Heart right ventricle (tissue), 16 donors: ENCODE measurements around the gene TMEM165. TPM values are rescaled to one million over a fixed set of nuclear protein-coding genes. Genes with fewer than 3 reads are reported as not detected.

Experiments
- ATAC-seq, 8 donors: fragments of 200-7000 bp; cut with Tn5 transposase; one replicate each; pipeline ENCODE4 v1.9.1; 2020; ENCODE audit warnings: mild to moderate bottlenecking in 8 of 8, moderate library complexity in 8 of 8, moderate number of reproducible peaks in 1 of 8
- DNase-seq, 2 donors: peaks; one replicate each; pipeline ENCODE4 v3.0.0-alpha.2; 2020
- H3K27ac ChIP-seq, 10 donors: fragments of 200-600 bp; sonication (generic) in 2 of 10; one replicate each; pipeline versions ENCODE4 v1.5.0 to v1.8.0; 2020 to 2022; ENCODE audit warnings: mild to moderate bottlenecking in 3 of 10
- H3K27me3 ChIP-seq, 7 donors: fragments of 200-600 bp; one replicate each; pipeline ENCODE4 v1.8.0; 2021 to 2022; ENCODE audit warnings: mild to moderate bottlenecking in 2 of 7
- H3K36me3 ChIP-seq, 9 donors: fragments of 200-600 bp; sonication (generic) in 1 of 9; one replicate each; pipeline versions ENCODE4 v1.5.0 to v1.8.0; 2020 to 2022; ENCODE audit warnings: mild to moderate bottlenecking in 2 of 9
- H3K4me1 ChIP-seq, 9 donors: fragments of 200-600 bp; sonication (generic) in 1 of 9; one replicate each; pipeline versions ENCODE4 v1.5.0 to v1.8.0; 2020 to 2022; ENCODE audit warnings: mild to moderate bottlenecking in 4 of 9
- H3K4me3 ChIP-seq, 10 donors: fragments of 200-600 bp; sonication (generic) in 2 of 10; one replicate each; pipeline versions ENCODE4 v1.5.0 to v1.8.0; 2020 to 2022; ENCODE audit warnings: mild to moderate bottlenecking in 7 of 10, moderate library complexity in 2 of 10
- H3K9me3 ChIP-seq, 11 donors: fragments of 200-600 bp in 10 of 11; sonication (generic) in 2 of 11; one replicate each; pipeline versions ENCODE4 v1.5.0 to v1.8.0; 2013 to 2022; ENCODE audit warnings: mild to moderate bottlenecking in 2 of 11, control low read depth in 1 of 11, moderate library complexity in 1 of 11
- CTCF ChIP-seq, 9 donors: fragments of 200-600 bp; sonication (generic) in 2 of 9; IDR thresholded peaks; one replicate each; pipeline versions ENCODE4 v1.5.0 to v1.8.0; 2021 to 2022; ENCODE audit warnings: antibody characterized with exemption in 9 of 9, mild to moderate bottlenecking in 5 of 9, moderate library complexity in 1 of 9
- WGBS, 2 donors: extraction: QIAGEN DNeasy Blood & Tissue Kit; methylation state at CpG; one replicate each; pipeline ENCODE4 v1.1.7; 2013; ENCODE audit warnings: inconsistent platforms in 1 of 2; 5-methylcytosine and 5-hydroxymethylcytosine counted together
- intact Hi-C, 10 donors: fragments of 100-400 bp; cut with DNase I; formaldehyde crosslinking; loops; one replicate each; pipeline versions ENCODE4 v1.11.1 to v1.14.2; 2022
- polyA plus RNA-seq, 2 donors: library from polyadenylated mRNA; stranded (reverse); fragments of 200-250 nt; gene quantifications; one replicate each; pipeline ENCODE4 v1.2.3, GENCODE V29; 2013
- total RNA-seq, 10 donors: library from RNA; stranded (reverse); fragmentation: NEBNext Ultra II Directional in 3 of 10; extraction: Animal tissue kit (Norgen Biotek cat#: 25700) in 3 of 10; gene quantifications; one replicate each; pipeline versions ENCODE4 v1.2.1 to v1.2.4, GENCODE V29; 2021 to 2023
- donor health status: Arrhythmogenic right ventricular cardiomyopathy.
- donor health status: ischemic (EF 13 %, LVEDD 7.1; RV severe dilation, severe dysfunction).
- donor health status: healthy with polysubstance abuse.
- donor health status: DM: no; HTN: yes; CAD: no.
- donor health status: DM: no; HTN: no; CAD: no.
- donor health status: ischemic (EF 25% LVEDD 6.9; RV normal size, moderate dysfunction).
- donor health status: ischemic (EF 25% LVEDD 5.7; RV mildly dilated, moderate dysfunction).
- donor health status: healthy.
- donor health status: DM: yes; HTN: yes; CAD: no.
- donor health status: Ischemic cardiomyopathy.
- donor health status: ischemic (EF 35%, LVEDD 5.7; RV mildly dilated, moderate dysfunction).
- donor health status: nonischemic (EF 11% LVEDD 7.7; RV severe dilation, severe dysfunction).
- donor health status: DM: yes; HTN: yes; CAD: no.
- donor health status: PGD.
- donor health status: ischemic (EF 29% LVEDD 5.4; RV normal size, mild dysfunction).
- donor health status: nonischemic (EF 23%, LVEDD 6.1; RV moderate dilation, normal function).

The TMEM165 gene
- total and polyA plus RNA-seq, 12 donors = 30.3 to 86.3 (median 36.4) TPM

GRCh38 chr4:55397520-55398321 lies 2.0 kb downstream of the TMEM165 start:
- WGBS, 2 donors = 46 to 51% methylated on average over 15 of the region's 15 CpGs
- no peak for TF ChIP-seq CTCF (IDR thresholded peaks at IDR 0.05)
- Histone ChIP-seq H3K4me1 (peaks cover 0 to 50% (median 34%) of the 10 kb centered on the region in 9 donors), H3K27ac (peak overlapping the region in 9 of 10 donors; percentile 96 to 100 (median 98)), H3K9me3 (no peaks in the 10 kb centered on the region), H3K27me3 (no peaks in the 10 kb centered on the region), H3K36me3 (peaks cover 0 to 38% (median 0%) of the 10 kb centered on the region in 9 donors), H3K4me3 (peak overlapping the region; percentile 62 to 99 (median 90))
- no peak for ATAC-seq
- intact Hi-C loops = loop anchor here in 8 of 10 donors (2.0 to 10.0 kb wide), 5 partner anchors 35 to 150 kb away; partner anchors contain the start of genes SRD5A3 (in 7 of the 8) and CLOCK (in 4 of the 8)
- DNase-seq = no peak

DNA sequence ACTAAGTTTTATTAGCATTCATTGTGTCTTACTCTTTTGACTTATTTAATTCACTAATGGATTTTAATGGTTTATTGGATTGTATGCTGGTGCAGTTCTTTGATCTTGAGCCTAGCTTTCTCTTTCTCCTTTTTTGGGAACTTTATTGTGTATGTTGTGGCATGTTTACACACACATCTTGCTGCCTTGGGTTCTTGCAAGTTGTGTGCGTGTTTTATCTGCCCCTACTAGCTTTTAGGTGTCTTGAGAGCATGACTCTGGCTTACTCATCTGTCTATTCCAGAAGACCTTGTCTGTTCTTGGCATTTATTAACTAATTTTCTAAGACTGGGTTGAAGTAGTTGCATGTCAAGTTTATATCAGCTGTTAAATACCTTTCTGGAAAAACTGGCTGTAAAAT lies 2.7 kb downstream of the TMEM165 start:
- Histone ChIP-seq H3K4me1 (peaks cover 0 to 50% (median 34%) of the 10 kb centered on the region in 9 donors), H3K36me3 (peaks cover 0 to 45% (median 0%) of the 10 kb centered on the region in 9 donors), H3K9me3 (no peaks in the 10 kb centered on the region), H3K27me3 (no peaks in the 10 kb centered on the region), H3K4me3 (peak overlapping the region in 9 of 10 donors; percentile 82 to 99 (median 92)), H3K27ac (peak overlapping the region in 6 of 10 donors; percentile 96 to 100 (median 98))
- TF ChIP-seq CTCF (IDR thresholded peaks at IDR 0.05) = no peak
- ATAC-seq (no peak), DNase-seq (no peak)
- 57% methylated on average over 1 of the region's 1 CpG for WGBS, 2 donors
- intact Hi-C loops = loop anchor here in 7 of 10 donors (5.0 to 10.0 kb wide), 4 partner anchors 36 to 149 kb away; partner anchors contain the start of genes CLOCK (in 4 of the 7) and SRD5A3 (in 4 of the 7)

DNA sequence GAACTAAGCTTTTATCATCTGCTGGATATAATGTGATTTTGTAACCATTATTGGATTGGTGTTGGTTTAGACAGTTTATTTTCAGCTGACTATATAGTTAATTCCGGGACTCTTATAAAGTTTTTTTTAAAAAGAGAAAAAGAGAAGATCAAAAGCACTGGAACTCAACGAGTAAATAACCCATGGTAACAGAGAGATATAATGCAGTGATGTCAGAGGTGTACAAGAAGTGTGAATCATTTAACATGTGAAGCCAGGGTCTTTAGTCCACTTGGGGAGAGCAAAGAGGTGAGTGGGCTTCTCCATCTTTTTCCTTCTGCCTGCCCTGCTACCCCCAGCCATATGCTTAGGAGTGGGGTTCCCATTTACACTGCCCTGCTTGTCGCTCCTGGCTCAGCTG lies 3.2 kb downstream of the TMEM165 start:
- no peak for ATAC-seq
- Histone ChIP-seq H3K9me3 (no peaks in the 10 kb centered on the region), H3K4me3 (peak overlapping the region in 7 of 10 donors; percentile 82 to 97 (median 87)), H3K36me3 (peaks cover 0 to 50% (median 0%) of the 10 kb centered on the region in 9 donors), H3K4me1 (peaks cover 0 to 51% (median 34%) of the 10 kb centered on the region in 9 donors), H3K27ac (peak overlapping the region in 5 of 10 donors; percentile 26 to 99 (median 97)), H3K27me3 (no peaks in the 10 kb centered on the region)
- intact Hi-C loops = loop anchor here in 7 of 10 donors (5.0 to 10.0 kb wide), 4 partner anchors 37 to 148 kb away; partner anchors contain the start of genes CLOCK (in 4 of the 7) and SRD5A3 (in 4 of the 7)
- WGBS, 2 donors = 55 to 57% methylated on average over 3 of the region's 3 CpGs
- TF ChIP-seq CTCF (IDR thresholded peaks at IDR 0.05) = no peak
- no peak for DNase-seq

DNA sequence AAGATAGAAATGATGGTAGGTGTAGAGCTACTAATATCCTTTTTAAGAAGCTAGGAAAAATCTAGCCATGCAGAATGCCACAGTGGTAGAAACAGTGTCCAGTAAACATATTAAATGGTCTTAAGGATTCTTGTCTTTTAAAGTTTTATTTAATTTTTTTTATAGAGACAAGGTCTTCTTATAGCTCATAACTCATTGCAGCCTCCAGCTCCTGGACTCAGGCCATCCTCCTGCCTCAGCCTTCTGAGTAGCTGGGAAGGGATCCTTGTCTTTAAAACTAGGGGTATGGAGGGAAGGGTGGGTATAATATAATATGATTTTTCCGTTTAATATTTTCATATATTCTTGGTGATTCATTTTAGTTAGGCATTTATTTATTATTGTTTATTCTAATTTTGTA lies 3.8 kb downstream of the TMEM165 start:
- no peak for TF ChIP-seq CTCF (IDR thresholded peaks at IDR 0.05)
- Histone ChIP-seq H3K27me3 (no peaks in the 10 kb centered on the region), H3K36me3 (peaks cover 0 to 56% (median 5%) of the 10 kb centered on the region in 9 donors), H3K9me3 (no peaks in the 10 kb centered on the region), H3K4me1 (peaks cover 0 to 55% (median 34%) of the 10 kb centered on the region in 9 donors), H3K4me3 (peak overlapping the region in 5 of 10 donors; percentile 82 to 97 (median 87)), H3K27ac (peak overlapping the region in 4 of 10 donors; percentile 26 to 99 (median 96))
- no peak for ATAC-seq
- intact Hi-C loops = loop anchor here in 7 of 10 donors (5.0 to 10.0 kb wide), 4 partner anchors 37 to 148 kb away; partner anchors contain the start of genes CLOCK (in 4 of the 7) and SRD5A3 (in 4 of the 7)
- 80 to 86% methylated on average over 1 of the region's 1 CpG for WGBS, 2 donors
- no peak for DNase-seq
